HCT116 (cell line): ENCODE results near the gene PODNL1. TPM values are rescaled to one million over a fixed set of nuclear protein-coding genes. Genes with fewer than 3 reads are reported as not detected.

ENCODE experiments used
- ATAC-seq: fragments of 200-7000 bp; cut with Tn5 transposase; 2 replicates; pipeline ENCODE4 v1.9.1; 2020; ENCODE audit warnings: mild to moderate bottlenecking, moderate library complexity
- BruUV-seq: library from RNA; stranded (reverse); fragments of 400-500 nt; replicated peaks from 2 replicates; lab custom pipeline; 2021; lab: Mats Ljungman, UMichigan
- CTCF ChIA-PET: fragments of 300-600 bp; sonication (Branson Sonifier 250); formaldehyde crosslinking; loops from one replicate; lab custom pipeline; 2021; ENCODE audit warnings: antibody characterized with exemption; lab: Charles Lee
- POLR2A ChIA-PET: fragments of 300-600, 350-600 bp; sonication (Branson Sonifier 250); formaldehyde crosslinking; loops from one replicate; lab custom pipeline; 2021; ENCODE audit warnings: antibody characterized with exemption; lab: Charles Lee
- RAD21 ChIA-PET, 2 experiments: fragments of 300-600 bp; sonication (Branson Sonifier 250); formaldehyde crosslinking; loops; one replicate each; lab custom pipeline; 2023; ENCODE audit warnings: low total read pairs in 2 of 2; ENCODE audit not compliant: uncharacterized antibody in 2 of 2, unreplicated experiment in 2 of 2, low non-redundant PET in 1 of 2; lab: Charles Lee
- DNase-seq: peaks from one replicate; pipeline ENCODE4 v3.0.0-alpha.2; 2010; ENCODE audit warnings: low read depth, low spot score
- H2AFZ ChIP-seq: fragments of 200-600 bp; shearing (Covaris generic), sonication (generic); 2 replicates; pipeline ENCODE4 v1.6.1; 2017; ENCODE audit warnings: low read depth, mixed run types, mixed read lengths, antibody characterized with exemption, low read length; ENCODE audit not compliant: poor library complexity, severe bottlenecking
- H3K27ac ChIP-seq: 2 replicates; pipeline ENCODE4 v1.5.1; 2012; ENCODE audit warnings: low read depth, low read length
- H3K27me3 ChIP-seq: fragments of 200-600 bp; sonication (generic); 2 replicates; pipeline ENCODE4 v1.6.1; 2016; ENCODE audit warnings: mixed run types, low read length, mixed read lengths; ENCODE audit not compliant: insufficient read depth
- H3K36me3 ChIP-seq, 2 experiments: fragments of 200-500 bp in 1 of 2; fragments of 200-600 bp in 1 of 2; sonication (Bioruptor generic) in 1 of 2; sonication (generic) in 1 of 2; 2 replicates each; pipeline versions ENCODE4 v1.5.1 to v1.6.1; 2014 to 2016; ENCODE audit warnings: low read length in 2 of 2, inconsistent platforms in 1 of 2, mixed read lengths in 1 of 2, mixed run types in 1 of 2; ENCODE audit not compliant: insufficient read depth in 2 of 2, control insufficient read depth in 1 of 2
- H3K4me1 ChIP-seq, 2 experiments: fragments of 200-600 bp in 1 of 2; sonication (generic) in 1 of 2; 2 replicates each; pipeline versions ENCODE4 v1.5.1 to v1.6.1; 2012 to 2017; ENCODE audit warnings: low read length in 2 of 2, inconsistent platforms in 1 of 2, mild to moderate bottlenecking in 1 of 2, mixed read lengths in 1 of 2, mixed run types in 1 of 2, moderate library complexity in 1 of 2; ENCODE audit not compliant: insufficient read depth in 2 of 2, control insufficient read depth in 1 of 2
- H3K4me2 ChIP-seq: fragments of 200-600 bp; sonication (generic); 2 replicates; pipeline ENCODE4 v1.6.1; 2017; ENCODE audit warnings: mixed run types, low read length, mixed read lengths
- H3K4me3 ChIP-seq, 2 experiments: fragments of 200-600 bp in 1 of 2; sonication (generic) in 1 of 2; replicated peaks in 1 of 2; 2 replicates each; pipeline ENCODE4 v1.5.1; 2011 to 2016; ENCODE audit warnings: low read length in 2 of 2, control low read depth in 1 of 2, low read depth in 1 of 2, mild to moderate bottlenecking in 1 of 2, mixed read lengths in 1 of 2, mixed run types in 1 of 2
- H3K79me2 ChIP-seq: fragments of 200-600 bp; sonication (generic); 2 replicates; pipeline ENCODE4 v1.6.1; 2017; ENCODE audit warnings: mild to moderate bottlenecking, mixed run types, low read length, moderate library complexity, mixed read lengths; ENCODE audit not compliant: insufficient read depth
- H3K9ac ChIP-seq: fragments of 200-600 bp; sonication (generic); 2 replicates; pipeline ENCODE4 v1.6.1; 2016; ENCODE audit warnings: low read length, mixed read lengths
- H3K9me2 ChIP-seq: fragments of 200-600 bp; sonication (generic), shearing (Covaris generic); 2 replicates; pipeline ENCODE4 v1.6.1; 2017; ENCODE audit warnings: mixed run types, mild to moderate bottlenecking, moderate library complexity; ENCODE audit not compliant: insufficient read depth
- H3K9me3 ChIP-seq, 2 experiments: fragments of 200-500 bp in 1 of 2; fragments of 200-600 bp in 1 of 2; sonication (Bioruptor generic) in 1 of 2; sonication (generic) in 1 of 2; 2 replicates each; pipeline ENCODE4 v1.6.1; 2014 to 2017; ENCODE audit warnings: low read length in 2 of 2, mixed read lengths in 2 of 2, inconsistent platforms in 1 of 2, low read depth in 1 of 2, mild to moderate bottlenecking in 1 of 2, mixed run types in 1 of 2, moderate library complexity in 1 of 2; ENCODE audit not compliant: control insufficient read depth in 1 of 2, insufficient read depth in 1 of 2
- H4K20me1 ChIP-seq: fragments of 200-600 bp; sonication (generic), shearing (Covaris generic); 2 replicates; pipeline ENCODE4 v1.6.1; 2017; ENCODE audit warnings: mixed run types, mild to moderate bottlenecking, moderate library complexity; ENCODE audit not compliant: insufficient read depth
- CBX3 ChIP-seq: IDR thresholded peaks from 2 replicates; pipeline ENCODE4 v1.6.1; 2012; ENCODE audit warnings: low read depth
- CEBPB ChIP-seq: IDR thresholded peaks from 2 replicates; pipeline ENCODE4 v1.6.1; 2012; ENCODE audit warnings: low read depth
- CTCF ChIP-seq, 3 experiments: fragments of 200-600 bp in 1 of 3; sonication (generic) in 1 of 3; IDR thresholded peaks in 2 of 3; conservative IDR thresholded peaks in 1 of 3; 2 replicates each; pipeline ENCODE4 v1.5.1; 2012 to 2017; ENCODE audit warnings: low read depth in 2 of 3, low read length in 2 of 3, antibody characterized with exemption in 1 of 3, borderline replicate concordance in 1 of 3, control low read depth in 1 of 3, mild to moderate bottlenecking in 1 of 3, mixed read lengths in 1 of 3, mixed run types in 1 of 3, moderate library complexity in 1 of 3; ENCODE audit not compliant: insufficient read depth in 1 of 3
- ELF1 ChIP-seq: IDR thresholded peaks from 2 replicates; pipeline ENCODE4 v1.6.1; 2012; ENCODE audit warnings: low read depth, borderline replicate concordance
- EZH2 ChIP-seq: fragments of 200-600 bp; sonication (generic); IDR thresholded peaks from 2 replicates; pipeline ENCODE4 v1.6.1; 2017; ENCODE audit warnings: antibody characterized with exemption, mixed run types
- EZH2phosphoT487 ChIP-seq: fragments of 200-600 bp; IDR thresholded peaks from 2 replicates; pipeline ENCODE4 v1.6.1; 2018; ENCODE audit warnings: antibody characterized with exemption, borderline replicate concordance
- POLR2A ChIP-seq: IDR thresholded peaks from 2 replicates; pipeline ENCODE4 v1.7.0; 2011; ENCODE audit warnings: borderline replicate concordance; ENCODE audit not compliant: insufficient read depth, insufficient read length; ENCODE audit errors: extremely low read depth
- POLR2AphosphoS5 ChIP-seq: IDR thresholded peaks from 2 replicates; pipeline ENCODE4 v1.6.1; 2011; ENCODE audit warnings: mild to moderate bottlenecking, low read depth, low read length, moderate library complexity
- RAD21 ChIP-seq: IDR thresholded peaks from 2 replicates; pipeline ENCODE4 v1.6.1; 2012; ENCODE audit warnings: low read depth, mild to moderate bottlenecking
- SIN3A ChIP-seq: IDR thresholded peaks from 2 replicates; pipeline ENCODE4 v1.6.1; 2012; ENCODE audit warnings: low read depth
- SP1 ChIP-seq: IDR thresholded peaks from 2 replicates; pipeline ENCODE4 v1.6.1; 2012; ENCODE audit warnings: low read depth
- TCF7L2 ChIP-seq: IDR thresholded peaks from 2 replicates; pipeline ENCODE4 v1.7.0; 2011; ENCODE audit warnings: borderline replicate concordance, inconsistent platforms; ENCODE audit not compliant: insufficient read depth, insufficient read length; ENCODE audit errors: extremely low read depth
- YY1 ChIP-seq: IDR thresholded peaks from 2 replicates; pipeline ENCODE4 v1.6.1; 2011; ENCODE audit warnings: low read length, low read depth, moderate library complexity, mild to moderate bottlenecking; ENCODE audit not compliant: insufficient replicate concordance; ENCODE audit errors: extremely low read depth
- ZFX ChIP-seq: fragments of 450-650 bp; IDR thresholded peaks from 2 replicates; pipeline ENCODE4 v1.6.1; 2017
- intact Hi-C: fragments of 100-400 bp; cut with micrococcal nuclease; formaldehyde crosslinking; loops from 2 replicates; pipeline ENCODE4 v1.10.0; 2022
- total RNA-seq: library from RNA; stranded (reverse); gene quantifications from one replicate; pipeline ENCODE4 v1.2.1, GENCODE V29; 2021; ENCODE audit not compliant: unreplicated experiment
- TF ChIP-seq, protein P1 (sequence below): IDR thresholded peaks from 2 replicates; pipeline ENCODE4 v1.6.1; 2012

PODNL1 gene
- total RNA-seq, 1 experiment from 2014 or later, result 0.71 TPM

GRCh38 chr19:13932149-13932637 lies 6.0 kb downstream of the PODNL1 start:
- no peak overlapping the region for H3K4me3 ChIP-seq
- H3K9me3 ChIP-seq, result no peaks in the 10 kb centered on the region
- H3K9ac ChIP-seq, result no peak overlapping the region
- H3K4me2 ChIP-seq, result no peak overlapping the region
- no peaks in the 10 kb centered on the region for H3K27me3 ChIP-seq
- no peak overlapping the region for H2AFZ ChIP-seq
- no peaks in the 10 kb centered on the region for H4K20me1 ChIP-seq
- peaks cover 3 to 6% of the 10 kb centered on the region in 2 experiments; a peak in 1 of 4 replicates for H3K36me3 ChIP-seq
- no peaks in the 10 kb centered on the region for H3K9me2 ChIP-seq
- no peaks in the 10 kb centered on the region for H3K4me1 ChIP-seq
- no TSS peak for BruUV-seq
- intact Hi-C loops, result no loop called here
- CTCF ChIA-PET, result no interaction called here
- ATAC-seq, result no peak
- H3K27ac ChIP-seq, result no peak overlapping the region
- TF ChIP-seq SP1 (no peak), CTCF (IDR thresholded peaks at IDR 0.05 in 2 of 3, conservative IDR thresholded peaks at IDR 0.05 in 1 of 3; ENCODE audit: borderline replicate concordance in 1 of 3, insufficient read depth in 1 of 3, low read depth in 2 of 3, low read length in 2 of 3) (no peak), POLR2AphosphoS5 (no peak), POLR2A (no peak), ZFX (no peak), RAD21 (no peak), TCF7L2 (no peak), SIN3A (no peak), ELF1 (no peak), CBX3 (no peak), CEBPB (no peak), YY1 (no peak), EZH2phosphoT487 (no peak), EZH2 (no peak)
- TF ChIP-seq, protein P1, sequence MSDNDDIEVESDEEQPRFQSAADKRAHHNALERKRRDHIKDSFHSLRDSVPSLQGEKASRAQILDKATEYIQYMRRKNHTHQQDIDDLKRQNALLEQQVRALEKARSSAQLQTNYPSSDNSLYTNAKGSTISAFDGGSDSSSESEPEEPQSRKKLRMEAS, result no peak
- POLR2A ChIA-PET, result no interaction called here
- RAD21 ChIA-PET, result no interaction called here
- DNase-seq, result no peak
- H3K79me2 ChIP-seq, result no peaks in the 10 kb centered on the region
